Neural progenitor cell (in vitro differentiated cells): ENCODE data around the gene SCN2B. TPM values are rescaled to one million over a fixed set of nuclear protein-coding genes. Genes with fewer than 3 reads are reported as not detected.

Experiments
- DNase-seq: peaks from one replicate; pipeline ENCODE4 v3.0.0-alpha.2; 2016; ENCODE audit warnings: low spot score
- H2AFZ ChIP-seq: fragments of 200-600 bp; sonication (generic); replicated peaks from 2 replicates; pipeline ENCODE4 v1.6.1; 2016; ENCODE audit warnings: antibody characterized with exemption
- H3F3A ChIP-seq: fragments of 200-600 bp; sonication (generic); 2 replicates; pipeline ENCODE4 v1.6.1; 2016; ENCODE audit warnings: antibody characterized with exemption, low read depth
- H3K27ac ChIP-seq: fragments of 200-600 bp; sonication (generic); 2 replicates; pipeline ENCODE4 v1.5.1; 2016; ENCODE audit warnings: mild to moderate bottlenecking
- H3K27me3 ChIP-seq: fragments of 200-600 bp; sonication (generic); 2 replicates; pipeline ENCODE4 v1.6.1; 2016; ENCODE audit warnings: mild to moderate bottlenecking, moderate library complexity
- H3K36me3 ChIP-seq: fragments of 200-600 bp; sonication (generic); 2 replicates; pipeline ENCODE4 v1.5.1; 2016
- H3K4me1 ChIP-seq: fragments of 200-600 bp; sonication (generic); 2 replicates; pipeline ENCODE4 v1.6.1; 2016; ENCODE audit warnings: mixed run types
- H3K4me2 ChIP-seq: fragments of 200-600 bp; sonication (generic); 2 replicates; pipeline ENCODE4 v1.6.1; 2016
- H3K4me3 ChIP-seq: fragments of 200-600 bp; sonication (generic); 2 replicates; pipeline ENCODE4 v1.5.1; 2016
- H3K79me2 ChIP-seq: fragments of 200-600 bp; sonication (generic); 2 replicates; pipeline ENCODE4 v1.6.1; 2016; ENCODE audit warnings: low read depth
- H3K9ac ChIP-seq: fragments of 200-600 bp; sonication (generic); 2 replicates; pipeline ENCODE4 v1.6.1; 2016
- H3K9me3 ChIP-seq: fragments of 200-600 bp; sonication (generic); 2 replicates; pipeline ENCODE4 v1.5.1; 2016; ENCODE audit warnings: low read depth
- H4K20me1 ChIP-seq: fragments of 200-600 bp; sonication (generic); 2 replicates; pipeline ENCODE4 v1.6.1; 2016; ENCODE audit warnings: low read depth
- H3K27ac Mint-ChIP-seq: 3 replicates; pipeline ENCODE4 v1.8.0; 2021; ENCODE audit warnings: mixed read lengths
- H3K27me3 Mint-ChIP-seq: 2 replicates; pipeline ENCODE4 v1.8.0; 2022; ENCODE audit warnings: low read depth, mild to moderate bottlenecking, inconsistent platforms, moderate library complexity, mixed read lengths; ENCODE audit not compliant: insufficient read depth
- H3K36me3 Mint-ChIP-seq: 3 replicates; pipeline ENCODE4 v1.8.0; 2021; ENCODE audit warnings: mixed read lengths
- H3K4me1 Mint-ChIP-seq: 3 replicates; pipeline ENCODE4 v1.8.0; 2021; ENCODE audit warnings: mixed read lengths
- H3K4me3 Mint-ChIP-seq: 3 replicates; pipeline ENCODE4 v1.8.0; 2021; ENCODE audit warnings: mild to moderate bottlenecking, moderate library complexity, mixed read lengths
- H3K9me3 Mint-ChIP-seq: 3 replicates; pipeline ENCODE4 v1.8.0; 2020; ENCODE audit warnings: mixed read lengths
- EZH2 ChIP-seq: fragments of 200-600 bp; sonication (generic); IDR thresholded peaks from 2 replicates; pipeline ENCODE4 v1.6.1; 2017; ENCODE audit warnings: antibody characterized with exemption, mild to moderate bottlenecking, moderate library complexity
- EZH2phosphoT487 ChIP-seq: fragments of 200-600 bp; sonication (generic); IDR thresholded peaks from 2 replicates; pipeline ENCODE4 v1.6.1; 2017; ENCODE audit warnings: antibody characterized with exemption
- total RNA-seq: library from RNA; depleted of rRNA; stranded (reverse); fragments of >200 nt; gene quantifications from 2 replicates; pipeline ENCODE4 v1.2.3, GENCODE V29; 2015; ENCODE audit warnings: low replicate concordance
- TF ChIP-seq, protein P1 (sequence below): fragments of 200-600 bp; sonication (generic); IDR thresholded peaks from 2 replicates; pipeline ENCODE4 v1.5.1; 2017; ENCODE audit warnings: antibody characterized with exemption, mild to moderate bottlenecking

SCN2B gene
- total RNA-seq, 1 donor from 2014 or later, result 0.15 TPM

GRCh38 chr11:118205606-118206378 is 29.4 kb upstream of the SCN2B start:
- Histone ChIP-seq H3K9me3 (no peaks in the 10 kb centered on the region), H3K4me3 (no peak overlapping the region), H3K27me3 (no peaks in the 10 kb centered on the region), H3K4me2 (no peak overlapping the region), H2AFZ (no peak overlapping the region), H3K27ac (no peak overlapping the region), H3K36me3 (no peaks in the 10 kb centered on the region), H3K79me2 (no peaks in the 10 kb centered on the region), H3F3A (peaks cover 15% of the 10 kb centered on the region), H3K9ac (no peak overlapping the region), H3K4me1 (peaks cover 16% of the 10 kb centered on the region), H4K20me1 (no peaks in the 10 kb centered on the region)
- Mint-ChIP-seq H3K9me3 (no peaks in the 10 kb centered on the region), H3K4me3 (no peak overlapping the region), H3K27me3 (peaks cover 5% of the 10 kb centered on the region), H3K27ac (no peak overlapping the region), H3K4me1 (peaks cover 5% of the 10 kb centered on the region), H3K36me3 (no peaks in the 10 kb centered on the region)
- no peak for DNase-seq
- no peak for TF ChIP-seq EZH2
- TF ChIP-seq, protein P1, sequence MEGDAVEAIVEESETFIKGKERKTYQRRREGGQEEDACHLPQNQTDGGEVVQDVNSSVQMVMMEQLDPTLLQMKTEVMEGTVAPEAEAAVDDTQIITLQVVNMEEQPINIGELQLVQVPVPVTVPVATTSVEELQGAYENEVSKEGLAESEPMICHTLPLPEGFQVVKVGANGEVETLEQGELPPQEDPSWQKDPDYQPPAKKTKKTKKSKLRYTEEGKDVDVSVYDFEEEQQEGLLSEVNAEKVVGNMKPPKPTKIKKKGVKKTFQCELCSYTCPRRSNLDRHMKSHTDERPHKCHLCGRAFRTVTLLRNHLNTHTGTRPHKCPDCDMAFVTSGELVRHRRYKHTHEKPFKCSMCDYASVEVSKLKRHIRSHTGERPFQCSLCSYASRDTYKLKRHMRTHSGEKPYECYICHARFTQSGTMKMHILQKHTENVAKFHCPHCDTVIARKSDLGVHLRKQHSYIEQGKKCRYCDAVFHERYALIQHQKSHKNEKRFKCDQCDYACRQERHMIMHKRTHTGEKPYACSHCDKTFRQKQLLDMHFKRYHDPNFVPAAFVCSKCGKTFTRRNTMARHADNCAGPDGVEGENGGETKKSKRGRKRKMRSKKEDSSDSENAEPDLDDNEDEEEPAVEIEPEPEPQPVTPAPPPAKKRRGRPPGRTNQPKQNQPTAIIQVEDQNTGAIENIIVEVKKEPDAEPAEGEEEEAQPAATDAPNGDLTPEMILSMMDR, result no peak
- TF ChIP-seq EZH2phosphoT487, result no peak

DNA sequence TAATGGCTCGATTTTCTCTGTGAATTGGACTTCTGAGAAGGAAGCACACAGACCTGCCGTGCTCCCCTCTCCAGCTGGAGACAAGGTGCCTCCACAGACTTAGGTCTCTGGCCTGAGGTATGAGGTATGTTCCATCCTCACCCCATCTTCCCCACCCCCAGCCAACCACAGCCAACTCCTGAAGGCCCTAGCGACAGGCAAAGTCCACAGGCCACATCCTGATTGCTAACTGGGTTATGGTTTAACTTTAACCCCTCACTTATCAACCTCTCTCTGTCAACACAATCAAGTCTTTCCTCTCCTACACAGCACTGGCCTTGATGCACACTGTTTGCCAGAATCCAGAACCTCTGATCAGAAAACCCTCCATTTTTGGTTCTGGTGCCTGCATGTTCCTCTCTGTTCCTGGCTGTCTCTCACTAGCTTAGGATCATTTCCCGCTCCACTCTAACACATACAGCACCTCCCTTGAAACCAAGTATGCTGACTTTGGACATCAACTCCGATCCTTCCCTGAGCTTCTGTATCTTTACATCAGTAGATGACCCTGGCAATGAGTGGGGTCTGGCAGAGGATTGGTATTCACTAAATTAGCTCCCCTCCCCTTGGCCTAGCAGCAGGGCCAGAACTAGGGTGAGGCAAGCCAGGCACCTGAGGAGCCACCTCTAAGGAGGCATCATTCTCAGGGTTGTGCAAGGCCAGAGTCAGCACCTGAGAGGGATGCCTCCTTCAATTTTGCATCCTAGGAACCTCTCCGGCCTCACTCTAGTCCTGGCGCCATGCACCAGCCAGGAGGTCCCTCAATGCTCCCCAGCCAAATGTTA is 26.4 kb upstream of the SCN2B start:
- Mint-ChIP-seq H3K27me3 (peaks cover 3% of the 10 kb centered on the region), H3K4me3 (no peak overlapping the region), H3K27ac (no peak overlapping the region), H3K36me3 (no peaks in the 10 kb centered on the region), H3K4me1 (peaks cover 2% of the 10 kb centered on the region), H3K9me3 (no peaks in the 10 kb centered on the region)
- Histone ChIP-seq H3F3A (no peaks in the 10 kb centered on the region), H3K4me1 (peaks cover 4% of the 10 kb centered on the region), H3K9me3 (no peaks in the 10 kb centered on the region), H3K79me2 (no peaks in the 10 kb centered on the region), H3K4me3 (no peak overlapping the region), H3K9ac (no peak overlapping the region), H3K36me3 (no peaks in the 10 kb centered on the region), H3K4me2 (no peak overlapping the region), H2AFZ (no peak overlapping the region), H3K27ac (no peak overlapping the region), H4K20me1 (no peaks in the 10 kb centered on the region), H3K27me3 (no peaks in the 10 kb centered on the region)
- no peak for DNase-seq
- TF ChIP-seq, protein P1, result no peak
- TF ChIP-seq EZH2 (no peak), EZH2phosphoT487 (no peak)

DNA sequence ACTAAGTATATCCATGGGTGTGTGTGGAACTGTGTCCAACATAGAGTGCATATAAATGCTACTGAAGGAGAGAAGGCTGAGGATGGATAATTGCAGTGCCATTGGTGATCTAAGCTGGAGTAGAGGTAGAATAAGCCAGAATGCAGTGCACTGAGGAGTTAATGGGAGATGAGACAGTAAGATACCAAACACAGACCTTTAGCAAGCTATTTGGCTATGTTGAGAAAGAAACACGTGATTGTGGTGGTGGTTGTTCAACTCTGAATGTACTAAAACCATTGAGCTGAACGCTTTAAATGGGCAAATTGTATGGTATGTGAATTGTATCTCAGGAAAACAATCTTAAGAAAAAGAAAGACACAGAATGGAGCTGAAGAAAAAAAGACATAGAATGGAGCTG is 25.5 kb upstream of the SCN2B start:
- H3K36me3 Mint-ChIP-seq, result no peaks in the 10 kb centered on the region
- H3K27ac Mint-ChIP-seq, result no peak overlapping the region
- no peaks in the 10 kb centered on the region for H3K9me3 Mint-ChIP-seq
- no peak overlapping the region for H3K4me3 Mint-ChIP-seq
- Histone ChIP-seq H3F3A (no peaks in the 10 kb centered on the region), H3K4me1 (peaks cover 4% of the 10 kb centered on the region), H2AFZ (no peak overlapping the region), H4K20me1 (no peaks in the 10 kb centered on the region), H3K79me2 (no peaks in the 10 kb centered on the region), H3K9me3 (no peaks in the 10 kb centered on the region), H3K36me3 (no peaks in the 10 kb centered on the region), H3K4me2 (no peak overlapping the region), H3K4me3 (no peak overlapping the region), H3K27me3 (no peaks in the 10 kb centered on the region), H3K27ac (no peak overlapping the region), H3K9ac (no peak overlapping the region)
- H3K27me3 Mint-ChIP-seq, result peaks cover 3% of the 10 kb centered on the region
- H3K4me1 Mint-ChIP-seq, result peaks cover 2% of the 10 kb centered on the region
- DNase-seq, result no peak
- TF ChIP-seq EZH2phosphoT487, result no peak
- TF ChIP-seq EZH2, result no peak
- TF ChIP-seq, protein P1, result no peak
